Cardiac muscle cell (in vitro differentiated cells and primary cell): ENCODE data around the gene PSMF1. TPM values are rescaled to one million over a fixed set of nuclear protein-coding genes. Genes with fewer than 3 reads are reported as not detected.

Experiments
- DNase-seq, 2 donors: peaks; one replicate each; pipeline versions ENCODE4 v3.0.0 to v3.0.0-alpha.2; 2010 to 2017; ENCODE audit warnings: low read depth in 1 of 2, low spot score in 1 of 2
- H3K27ac ChIP-seq: fragments of 200-600 bp; sonication (generic); 2 replicates; pipeline ENCODE4 v1.5.1; 2016
- H3K27me3 ChIP-seq: fragments of 200-600 bp; sonication (generic); 2 replicates; pipeline ENCODE4 v1.6.0; 2016; ENCODE audit warnings: control low read depth
- H3K36me3 ChIP-seq: fragments of 200-600 bp; sonication (generic); 2 replicates; pipeline ENCODE4 v1.5.1; 2016; ENCODE audit warnings: control low read depth
- H3K4me1 ChIP-seq: fragments of 200-600 bp; sonication (generic); 2 replicates; pipeline ENCODE4 v1.8.1; 2017; ENCODE audit warnings: low read depth, mild to moderate bottlenecking, mixed run types
- H3K4me3 ChIP-seq: fragments of 200-600 bp; sonication (generic); 2 replicates; pipeline ENCODE4 v1.5.1; 2016; ENCODE audit warnings: mild to moderate bottlenecking
- H3K9me3 ChIP-seq: fragments of 200-600 bp; sonication (generic); 2 replicates; pipeline ENCODE4 v1.5.1; 2017; ENCODE audit warnings: low read depth, mild to moderate bottlenecking, control low read depth
- polyA plus RNA-seq: library from polyadenylated mRNA; unstranded; fragments of >200 nt; fragmentation: Nextera tagmentation; extraction: Ambion mirVana; gene quantifications from 2 replicates; pipeline ENCODE4 v1.2.1, GENCODE V29; 2016
- total RNA-seq: library from RNA; depleted of rRNA; stranded (reverse); fragments of >200 nt; gene quantifications from 2 replicates; pipeline ENCODE4 v1.2.3, GENCODE V29; 2016
- TF ChIP-seq, protein P1 (sequence below): IDR thresholded peaks from 2 replicates; pipeline ENCODE4 v1.5.1; 2012; ENCODE audit warnings: low read depth, mild to moderate bottlenecking, low read length

Gene PSMF1
- total and polyA plus RNA-seq, 2 experiments from 2014 or later = 131 to 202 TPM

DNA sequence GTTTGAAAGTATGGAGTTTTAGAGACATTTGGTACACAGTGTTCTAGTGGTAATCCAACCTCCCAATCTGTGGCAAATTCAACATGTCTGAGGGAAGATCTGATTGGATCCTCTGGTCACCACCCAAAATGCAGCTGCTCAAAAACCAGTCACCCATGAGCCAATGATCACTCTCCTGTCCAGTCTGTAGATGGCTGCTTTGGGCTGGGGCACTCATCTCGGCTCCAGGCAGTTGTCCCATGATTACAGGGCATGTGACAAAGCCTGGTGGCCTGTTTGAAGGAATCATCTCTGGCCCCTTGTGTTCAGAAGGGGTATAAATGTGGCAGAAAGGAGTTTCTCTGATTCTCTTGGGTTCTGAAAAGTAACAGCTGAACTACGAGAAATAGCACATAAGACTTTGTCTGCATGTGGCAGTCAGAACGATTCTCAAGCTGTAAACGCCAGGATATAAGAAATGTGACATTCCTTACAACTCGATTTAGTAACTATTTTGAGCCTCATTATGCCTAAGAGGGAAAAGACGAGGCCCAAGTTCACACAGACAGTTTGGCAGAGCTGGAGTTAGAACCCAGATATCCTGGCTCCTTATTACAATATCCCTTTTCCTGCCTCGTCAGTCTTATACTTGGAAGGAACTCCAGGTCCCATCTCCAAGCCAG lies 80.9 kb downstream of the PSMF1 start:
- TF ChIP-seq, protein P1, sequence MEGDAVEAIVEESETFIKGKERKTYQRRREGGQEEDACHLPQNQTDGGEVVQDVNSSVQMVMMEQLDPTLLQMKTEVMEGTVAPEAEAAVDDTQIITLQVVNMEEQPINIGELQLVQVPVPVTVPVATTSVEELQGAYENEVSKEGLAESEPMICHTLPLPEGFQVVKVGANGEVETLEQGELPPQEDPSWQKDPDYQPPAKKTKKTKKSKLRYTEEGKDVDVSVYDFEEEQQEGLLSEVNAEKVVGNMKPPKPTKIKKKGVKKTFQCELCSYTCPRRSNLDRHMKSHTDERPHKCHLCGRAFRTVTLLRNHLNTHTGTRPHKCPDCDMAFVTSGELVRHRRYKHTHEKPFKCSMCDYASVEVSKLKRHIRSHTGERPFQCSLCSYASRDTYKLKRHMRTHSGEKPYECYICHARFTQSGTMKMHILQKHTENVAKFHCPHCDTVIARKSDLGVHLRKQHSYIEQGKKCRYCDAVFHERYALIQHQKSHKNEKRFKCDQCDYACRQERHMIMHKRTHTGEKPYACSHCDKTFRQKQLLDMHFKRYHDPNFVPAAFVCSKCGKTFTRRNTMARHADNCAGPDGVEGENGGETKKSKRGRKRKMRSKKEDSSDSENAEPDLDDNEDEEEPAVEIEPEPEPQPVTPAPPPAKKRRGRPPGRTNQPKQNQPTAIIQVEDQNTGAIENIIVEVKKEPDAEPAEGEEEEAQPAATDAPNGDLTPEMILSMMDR = no peak
- Histone ChIP-seq H3K36me3 (no peaks in the 10 kb centered on the region), H3K27me3 (no peaks in the 10 kb centered on the region), H3K9me3 (no peaks in the 10 kb centered on the region), H3K4me3 (no peak overlapping the region), H3K4me1 (no peaks in the 10 kb centered on the region), H3K27ac (no peak overlapping the region)
- DNase-seq = no peak

DNA sequence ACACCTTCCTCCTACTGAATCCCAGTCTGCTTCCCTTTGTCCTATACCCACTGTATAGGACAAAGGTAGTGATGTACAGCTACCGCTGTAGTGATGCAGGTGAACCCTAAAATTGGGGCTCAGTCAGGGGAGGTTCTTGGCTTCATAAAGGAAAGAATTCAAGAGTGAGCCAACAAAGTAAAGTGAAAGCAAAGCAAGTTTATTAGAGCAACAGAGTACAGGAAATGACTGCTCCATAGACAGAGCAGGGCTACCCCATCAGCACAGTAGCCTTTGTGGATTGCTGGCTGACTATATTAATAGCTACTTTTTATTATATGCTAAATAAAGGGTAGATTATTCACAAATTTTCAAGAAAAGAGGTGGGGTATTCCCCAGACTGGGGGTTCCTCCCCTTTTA lies 81.6 kb downstream of the PSMF1 start:
- no peak overlapping the region for H3K27ac ChIP-seq
- TF ChIP-seq, protein P1 = no peak
- no peaks in the 10 kb centered on the region for H3K4me1 ChIP-seq
- H3K36me3 ChIP-seq = no peaks in the 10 kb centered on the region
- no peak overlapping the region for H3K4me3 ChIP-seq
- H3K9me3 ChIP-seq = no peaks in the 10 kb centered on the region
- no peaks in the 10 kb centered on the region for H3K27me3 ChIP-seq
- no peak for DNase-seq

DNA sequence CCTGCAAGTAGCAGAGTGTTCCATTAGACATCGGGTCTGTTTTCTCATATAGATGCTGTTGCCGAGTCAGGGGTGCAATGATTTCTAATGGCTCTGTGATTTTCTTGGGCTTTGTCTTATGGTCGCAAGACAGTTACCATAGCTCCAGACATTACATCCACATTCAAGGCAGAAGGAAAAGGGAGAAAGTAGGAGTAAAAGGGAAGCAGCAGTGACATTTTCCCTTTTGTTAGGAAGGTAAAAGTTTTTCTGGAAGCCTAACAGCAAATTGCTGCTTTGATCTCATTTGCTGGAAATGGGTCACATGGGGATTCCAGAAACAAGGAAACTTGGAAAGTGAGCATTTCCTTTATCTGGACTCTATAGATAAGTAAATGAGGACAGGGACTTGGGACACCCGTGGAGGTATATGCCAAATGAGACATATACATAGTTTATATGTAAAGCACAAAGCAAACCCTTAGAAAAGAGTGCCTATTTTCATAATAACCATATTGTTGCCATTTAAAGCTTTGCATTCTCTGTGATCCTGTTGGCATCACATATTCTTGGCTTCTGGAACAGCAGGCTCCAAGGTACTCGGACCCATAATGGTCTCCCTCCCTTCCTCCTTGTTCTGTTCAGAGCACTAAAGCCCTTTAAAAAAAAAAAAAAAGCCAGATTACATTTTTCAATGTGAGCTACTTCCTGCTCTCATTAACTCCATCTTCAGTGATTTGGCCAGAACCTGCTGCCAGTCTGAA lies 84.5 kb downstream of the PSMF1 start, which contains the start of gene C20orf202:
Gene C20orf202, plus strand, starts transcription at position 693 of the 743 bp plus-strand sequence. CDS start 132 bp downstream, outside the sequence.
- Histone ChIP-seq H3K4me1 (no peaks in the 10 kb centered on the region), H3K36me3 (no peaks in the 10 kb centered on the region), H3K9me3 (no peaks in the 10 kb centered on the region), H3K27me3 (no peaks in the 10 kb centered on the region), H3K27ac (no peak within 1 kb of the TSS), H3K4me3 (no peak within 1 kb of the TSS)
- DNase-seq = no peak
- TF ChIP-seq, protein P1 = no peak

DNA sequence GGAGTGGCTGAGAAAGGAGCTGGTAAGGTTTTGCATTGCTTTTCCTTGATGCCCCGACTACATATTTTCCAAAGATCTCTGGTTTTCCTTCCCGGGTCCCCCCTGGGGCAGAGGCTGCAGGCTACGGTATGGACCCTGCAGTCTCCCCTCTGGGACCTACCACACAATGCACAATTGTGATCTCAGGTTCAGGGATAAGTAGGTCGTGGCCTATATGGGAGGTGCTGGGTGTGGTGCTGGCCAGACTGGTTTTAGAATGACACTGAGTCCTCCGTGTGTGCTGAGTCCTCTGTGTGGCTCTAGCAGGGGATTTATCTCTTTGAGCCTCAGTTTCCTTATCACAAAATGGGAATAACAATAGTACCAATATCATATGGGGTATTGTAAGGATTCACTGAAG lies 85.2 kb downstream of the PSMF1 start:
- no peak overlapping the region for H3K27ac ChIP-seq
- no peaks in the 10 kb centered on the region for H3K4me1 ChIP-seq
- DNase-seq = no peak

DNA sequence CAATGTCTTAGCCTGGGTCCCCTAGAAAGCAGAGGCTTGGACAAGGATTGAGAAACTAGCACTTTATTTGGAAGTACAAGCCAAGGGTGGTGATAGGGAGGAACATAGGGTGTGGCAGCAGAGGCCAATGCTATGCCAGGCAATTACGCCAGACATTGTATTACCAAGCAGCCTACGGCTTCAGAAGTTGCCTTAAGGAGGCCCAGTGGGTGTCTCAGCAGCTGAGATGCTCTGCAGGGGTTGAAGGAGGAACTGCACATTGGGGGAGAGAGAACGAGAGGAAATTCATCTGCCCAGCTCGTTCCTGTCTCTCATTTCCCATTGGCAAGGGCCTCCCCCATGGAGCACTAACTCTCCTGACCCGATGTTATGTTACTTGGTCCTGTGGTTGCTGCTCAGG lies 85.7 kb downstream of the PSMF1 start:
- H3K4me3 ChIP-seq = no peak overlapping the region
- no peaks in the 10 kb centered on the region for H3K27me3 ChIP-seq
- no peak for DNase-seq
- no peak overlapping the region for H3K27ac ChIP-seq
- H3K4me1 ChIP-seq = no peaks in the 10 kb centered on the region
- no peaks in the 10 kb centered on the region for H3K36me3 ChIP-seq
- no peaks in the 10 kb centered on the region for H3K9me3 ChIP-seq
- TF ChIP-seq, protein P1 = no peak

More for the DNA sequence above, 85.2 kb downstream of the PSMF1 start:
- TF ChIP-seq, protein P1 = no peak
- Histone ChIP-seq H3K4me3 (no peak overlapping the region), H3K9me3 (no peaks in the 10 kb centered on the region), H3K36me3 (no peaks in the 10 kb centered on the region), H3K27me3 (no peaks in the 10 kb centered on the region)
